ENCODE results near the gene TAS2R50. TPM values are rescaled to one million over a fixed set of nuclear protein-coding genes. Genes with fewer than 3 reads are reported as not detected.
A peak's percentile ranks its signal among the peaks of the same experiment; 100 is the strongest.

The TAS2R50 gene
- total RNA-seq, 4 donors from 2014 or later, result 3.9 to 18.4 (median 7.1) TPM

DNA sequence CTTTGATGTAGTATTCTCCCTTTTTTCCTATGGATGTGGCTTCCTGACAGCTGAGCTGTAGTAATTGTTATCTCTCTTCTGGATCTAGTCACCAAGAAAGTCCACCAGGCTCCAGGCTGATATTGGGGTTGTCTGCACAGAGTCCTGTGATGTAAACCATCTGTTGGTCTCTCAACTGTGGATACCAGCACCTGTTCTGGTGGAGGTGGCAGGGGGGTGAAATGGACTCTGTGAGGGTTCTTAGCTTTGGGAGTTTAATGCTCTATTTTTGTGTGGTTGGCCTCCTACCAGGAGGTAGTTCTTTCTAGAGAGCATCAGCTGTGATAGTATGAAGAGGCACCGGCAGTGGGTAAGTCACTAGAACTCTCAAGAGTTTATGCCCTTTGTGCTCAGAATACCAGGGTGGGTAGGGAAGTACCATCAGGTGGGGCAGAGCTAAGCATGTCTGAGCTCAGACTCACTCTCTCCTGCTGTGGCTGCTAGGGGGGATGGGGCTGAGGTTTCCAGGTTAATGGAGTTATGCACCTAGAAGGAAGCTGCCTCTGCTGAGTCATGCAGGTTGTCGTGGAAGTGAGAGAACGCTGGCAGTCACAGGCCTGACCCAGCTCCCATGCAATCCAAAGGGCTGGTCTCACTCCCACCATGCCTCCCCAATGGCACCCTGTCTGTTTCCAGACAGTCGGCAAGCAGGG lies 44.6 kb downstream of the TAS2R50 start:
- TF ChIP-seq POLR2A (IDR thresholded peaks at IDR 0.05) (no peak), CTCF (IDR thresholded peaks at IDR 0.05) (no peak)
- Histone ChIP-seq H3K4me3 (replicated peaks in 1 of 3) (no peak overlapping the region), H3K27me3 (no peaks in the 10 kb centered on the region), H3K4me1 (no peaks in the 10 kb centered on the region), H3K36me3 (no peaks in the 10 kb centered on the region), H3K9me3 (no peaks in the 10 kb centered on the region), H3K27ac (no peak overlapping the region)
- WGBS, 2 donors, result 54 to 82% methylated on average over 3 to 4 of the region's 4 CpGs
- DNase-seq, result peak; percentile 5 to 6
- intact Hi-C loops (cut with DNase I), result no loop called here

- TF ChIP-seq CTCF (IDR thresholded peaks at IDR 0.05), result no peak
- TF ChIP-seq POLR2A (IDR thresholded peaks at IDR 0.05), result no peak
- H3K27me3 ChIP-seq, result no peaks in the 10 kb centered on the region
- intact Hi-C loops (cut with DNase I), result no loop called here
These were observed 45.3 kb downstream of the TAS2R50 start for GRCh38 chr12:10941369-10941768.

DNA sequence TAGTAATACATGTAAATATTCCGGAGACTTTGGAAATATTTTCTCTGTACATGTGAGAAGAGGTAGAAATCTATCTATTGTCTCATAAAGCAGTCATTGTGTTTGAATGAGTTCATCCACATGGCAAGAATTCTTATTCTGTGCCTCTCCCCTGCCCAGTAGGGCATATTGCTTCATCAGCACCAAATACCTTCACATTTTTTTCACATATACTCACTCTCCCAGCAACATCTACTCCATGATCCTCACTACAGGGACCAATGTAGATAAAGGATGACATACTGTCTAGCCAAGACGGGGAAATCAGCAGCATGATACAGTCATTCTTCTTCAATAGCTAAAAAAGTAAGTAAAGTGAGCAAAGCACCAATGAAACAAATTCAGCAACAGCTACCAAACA lies 46.3 kb downstream of the TAS2R50 start:
- WGBS, 2 donors, result 96% methylated on average over 2 of the region's 2 CpGs
- H3K36me3 ChIP-seq, result no peaks in the 10 kb centered on the region

More at GRCh38 chr12:10941369-10941768, 45.3 kb downstream of the TAS2R50 start:
- Histone ChIP-seq H3K36me3 (no peaks in the 10 kb centered on the region), H3K9me3 (no peaks in the 10 kb centered on the region), H3K27ac (no peak overlapping the region), H3K4me1 (no peaks in the 10 kb centered on the region), H3K4me3 (replicated peaks in 1 of 3) (no peak overlapping the region)
- no peak for DNase-seq

DNA sequence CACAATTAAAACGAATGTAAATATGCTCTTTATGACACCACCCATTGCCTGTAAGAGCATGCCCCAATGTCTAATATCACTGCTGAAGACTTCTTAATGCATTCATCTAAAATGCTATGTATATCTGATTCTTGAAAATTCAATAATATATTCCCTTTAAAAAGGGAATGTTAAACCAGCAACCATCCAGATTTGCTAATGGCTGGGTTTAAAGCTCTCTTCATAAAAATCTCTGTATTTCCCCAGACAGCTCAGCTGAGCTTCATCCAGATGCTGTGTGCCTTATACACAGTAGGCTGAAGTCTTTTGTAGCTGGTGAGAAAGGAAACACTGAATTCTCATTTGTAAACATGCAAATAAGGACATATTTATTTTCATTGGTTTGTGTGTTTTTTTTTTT lies 47.5 kb downstream of the TAS2R50 start, which contains the start of gene TAS2R14:
Gene TAS2R14 (minus strand): TSS at position 101 of the 400 bp plus-strand sequence. CDS start 56 bp downstream, at position 45.
- Histone ChIP-seq H3K4me1 (no peaks in the 10 kb centered on the region), H3K4me3 (replicated peaks in 1 of 3) (no peak within 1 kb of the TSS), H3K27ac (no peak within 1 kb of the TSS), H3K27me3 (no peaks in the 10 kb centered on the region), H3K9me3 (no peaks in the 10 kb centered on the region), H3K36me3 (no peaks in the 10 kb centered on the region)
- TF ChIP-seq CTCF (IDR thresholded peaks at IDR 0.05), result no peak
- intact Hi-C loops (cut with DNase I), result no loop called here
- WGBS, 2 donors, result 84 to 98% methylated on average over 1 of the region's 1 CpG
- no peak for DNase-seq

More for the DNA sequence above, 46.3 kb downstream of the TAS2R50 start:
- no peak overlapping the region for H3K27ac ChIP-seq
- no peaks in the 10 kb centered on the region for H3K4me1 ChIP-seq
- DNase-seq, result no peak
- no peak for TF ChIP-seq POLR2A (IDR thresholded peaks at IDR 0.05)
- no peak for TF ChIP-seq CTCF (IDR thresholded peaks at IDR 0.05)
- no peaks in the 10 kb centered on the region for H3K27me3 ChIP-seq
- no peaks in the 10 kb centered on the region for H3K9me3 ChIP-seq
- intact Hi-C loops (cut with DNase I), result no loop called here
- no peak overlapping the region for H3K4me3 ChIP-seq (replicated peaks in 1 of 3)

DNA sequence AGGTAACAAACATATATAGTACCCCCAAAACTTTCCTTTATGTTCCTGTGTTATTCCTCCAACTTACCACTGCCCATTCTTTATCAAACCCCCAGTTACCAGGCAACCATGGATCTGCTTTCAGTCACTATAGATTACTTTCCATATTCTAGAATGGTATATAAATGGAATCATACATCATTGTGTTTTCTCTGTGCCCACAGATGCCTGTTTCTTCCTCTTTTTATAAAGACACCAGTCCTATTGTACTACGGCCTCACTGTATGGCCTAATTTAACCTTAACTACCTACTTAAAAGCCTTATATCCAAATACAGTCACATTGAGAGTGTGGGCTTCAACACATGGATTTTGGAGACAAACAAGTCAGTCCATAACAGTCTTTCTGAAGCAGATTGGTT lies 50.2 kb downstream of the TAS2R50 start:
- WGBS, 2 donors, result 92 to 100% methylated on average over 1 of the region's 1 CpG
- Histone ChIP-seq H3K9me3 (no peaks in the 10 kb centered on the region), H3K36me3 (no peaks in the 10 kb centered on the region), H3K27me3 (no peaks in the 10 kb centered on the region), H3K4me3 (replicated peaks in 1 of 3) (no peak overlapping the region), H3K27ac (no peak overlapping the region), H3K4me1 (no peaks in the 10 kb centered on the region)
- DNase-seq, result no peak
- no peak for TF ChIP-seq POLR2A (IDR thresholded peaks at IDR 0.05)
- intact Hi-C loops (cut with DNase I), result no loop called here

Other genes starting within 250 kb of the TAS2R50 start
- gene TAS2R7, start 184.3 kb downstream of the TAS2R50 start, total RNA-seq, result 1 to 10 TPM in 1 of 4 donors, not detected in 3; 1.1 TPM
- under 1 TPM in 1 of 4 donors, not detected in 3; 0.49 TPM for gene TAS2R8, start 179.6 kb downstream of the TAS2R50 start, total RNA-seq
- not detected for gene TAS2R9, start 176.7 kb downstream of the TAS2R50 start, total RNA-seq
- gene TAS2R10, start 160.6 kb downstream of the TAS2R50 start, total RNA-seq, result 1 to 10 TPM; 1.6 to 2.8 (median 2.1) TPM
- gene PRR4, start 137.4 kb downstream of the TAS2R50 start, total RNA-seq, result 1 to 10 TPM; 4.3 to 8.7 (median 7.8) TPM
- gene PRH1, start 102.7 kb downstream of the TAS2R50 start, total RNA-seq, result 10 to 100 TPM; 35.5 to 78.8 (median 62.1) TPM
- 10 to 100 TPM in 1 of 4 donors, 1 to 10 TPM in 3; 4.3 to 15.6 (median 7.4) TPM for gene TAS2R13, start 77.3 kb downstream of the TAS2R50 start, total RNA-seq
- gene PRH2, start 57.7 kb downstream of the TAS2R50 start, total RNA-seq, result not detected
- gene TAS2R14, start 47.6 kb downstream of the TAS2R50 start, total RNA-seq, result 10 to 100 TPM in 3 of 4 donors, 1 to 10 TPM in 1; 6.8 to 26.0 (median 10.3) TPM
- gene TAS2R20, start 11.4 kb upstream of the TAS2R50 start, total RNA-seq, result 1 to 10 TPM; 6.2 to 9.8 (median 7.1) TPM
- 10 to 100 TPM in 2 of 4 donors, 1 to 10 TPM in 2; 7.0 to 12.0 (median 10.0) TPM for gene TAS2R19, start 35.7 kb upstream of the TAS2R50 start, total RNA-seq
- 10 to 100 TPM in 3 of 4 donors, 1 to 10 TPM in 1; 4.9 to 30.5 (median 11.9) TPM for gene TAS2R31, start 44.5 kb upstream of the TAS2R50 start, total RNA-seq
- gene TAS2R46, start 75.4 kb upstream of the TAS2R50 start, total RNA-seq, result 1 to 10 TPM; 2.5 to 5.1 (median 4.5) TPM
- gene TAS2R43, start 105.4 kb upstream of the TAS2R50 start, total RNA-seq, result 10 to 100 TPM in 2 of 4 donors, 1 to 10 TPM in 2; 2.6 to 26.2 (median 9.8) TPM
- gene TAS2R30, start 147.7 kb upstream of the TAS2R50 start, total RNA-seq, result 10 to 100 TPM; 10.4 to 26.2 (median 17.9) TPM
- gene SMIM10L1, start 184.3 kb upstream of the TAS2R50 start, total RNA-seq, result 10 to 100 TPM in 2 of 4 donors, 1 to 10 TPM in 2; 8.0 to 14.0 (median 9.6) TPM
- gene TAS2R42, start 200.0 kb upstream of the TAS2R50 start, total RNA-seq, result not detected